HFFc6 (cell line): ENCODE data around the gene CCDC112. TPM values are rescaled to one million over a fixed set of nuclear protein-coding genes. Genes with fewer than 3 reads are reported as not detected.

Experiments used
- DNase-seq: peaks from one replicate; pipeline ENCODE4 v3.0.0-alpha.2; 2018
- H3K27ac Mint-ChIP-seq: 2 replicates; pipeline ENCODE4 v1.8.0; 2020; ENCODE audit warnings: mild to moderate bottlenecking, mixed read lengths
- H3K27me3 Mint-ChIP-seq: 2 replicates; pipeline ENCODE4 v1.8.0; 2021; ENCODE audit warnings: mild to moderate bottlenecking, moderate library complexity, mixed read lengths; ENCODE audit not compliant: insufficient read depth
- H3K36me3 Mint-ChIP-seq: 2 replicates; pipeline ENCODE4 v1.8.0; 2021; ENCODE audit warnings: low read depth, mixed read lengths
- H3K4me1 Mint-ChIP-seq: 2 replicates; pipeline ENCODE4 v1.8.0; 2020; ENCODE audit warnings: low read depth, mixed read lengths
- H3K4me3 Mint-ChIP-seq: 2 replicates; pipeline ENCODE4 v1.8.0; 2020; ENCODE audit warnings: mild to moderate bottlenecking, moderate library complexity, mixed read lengths
- H3K9me3 Mint-ChIP-seq: 2 replicates; pipeline ENCODE4 v1.8.0; 2020; ENCODE audit warnings: mild to moderate bottlenecking, mixed read lengths
- total RNA-seq, 6 experiments: library from RNA; stranded (reverse); fragmentation: NEBNext Ultra II Directional; extraction: Animal tissue kit (Norgen Biotek cat#: 25700); gene quantifications; 2 replicates in 1 of 6; 3 replicates in 5 of 6; pipeline ENCODE4 v1.2.3, GENCODE V29; 2021
- TF ChIP-seq, protein P1 (sequence below): fragments of 200-600 bp; sonication (generic); IDR thresholded peaks from 2 replicates; pipeline ENCODE4 v1.5.0; 2021; ENCODE audit warnings: antibody characterized with exemption, mild to moderate bottlenecking

CCDC112 gene
- total RNA-seq, 6 experiments from 2014 or later, result 3.7 to 6.9 (median 5.7) TPM

DNA sequence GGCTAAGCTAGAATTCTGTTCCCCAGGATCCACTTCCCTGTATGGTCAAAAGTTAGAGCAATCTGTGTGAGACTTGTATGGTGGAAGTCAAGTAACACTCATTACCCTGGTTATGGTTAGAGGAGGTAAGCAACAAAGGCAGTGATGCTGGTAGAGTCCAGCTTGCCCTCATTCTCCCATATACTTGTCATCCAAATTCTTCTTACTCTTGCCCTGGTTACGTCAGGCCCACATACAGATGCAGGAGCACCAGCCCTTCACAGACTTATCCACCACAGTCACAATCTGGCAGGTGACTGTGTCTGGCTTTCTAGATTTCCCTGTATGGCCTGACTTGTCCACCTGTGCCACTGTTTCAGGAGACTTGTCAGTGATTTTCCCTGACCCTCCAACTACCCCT, 69.2 kb downstream of the CCDC112 start:
- Mint-ChIP-seq H3K9me3 (no peaks in the 10 kb centered on the region), H3K27ac (no peak overlapping the region), H3K36me3 (peaks cover 15% of the 10 kb centered on the region), H3K4me1 (no peaks in the 10 kb centered on the region), H3K27me3 (no peaks in the 10 kb centered on the region; the same call in 1 of the 2 replicates), H3K4me3 (no peak overlapping the region)
- no peak for DNase-seq
- TF ChIP-seq, protein P1, sequence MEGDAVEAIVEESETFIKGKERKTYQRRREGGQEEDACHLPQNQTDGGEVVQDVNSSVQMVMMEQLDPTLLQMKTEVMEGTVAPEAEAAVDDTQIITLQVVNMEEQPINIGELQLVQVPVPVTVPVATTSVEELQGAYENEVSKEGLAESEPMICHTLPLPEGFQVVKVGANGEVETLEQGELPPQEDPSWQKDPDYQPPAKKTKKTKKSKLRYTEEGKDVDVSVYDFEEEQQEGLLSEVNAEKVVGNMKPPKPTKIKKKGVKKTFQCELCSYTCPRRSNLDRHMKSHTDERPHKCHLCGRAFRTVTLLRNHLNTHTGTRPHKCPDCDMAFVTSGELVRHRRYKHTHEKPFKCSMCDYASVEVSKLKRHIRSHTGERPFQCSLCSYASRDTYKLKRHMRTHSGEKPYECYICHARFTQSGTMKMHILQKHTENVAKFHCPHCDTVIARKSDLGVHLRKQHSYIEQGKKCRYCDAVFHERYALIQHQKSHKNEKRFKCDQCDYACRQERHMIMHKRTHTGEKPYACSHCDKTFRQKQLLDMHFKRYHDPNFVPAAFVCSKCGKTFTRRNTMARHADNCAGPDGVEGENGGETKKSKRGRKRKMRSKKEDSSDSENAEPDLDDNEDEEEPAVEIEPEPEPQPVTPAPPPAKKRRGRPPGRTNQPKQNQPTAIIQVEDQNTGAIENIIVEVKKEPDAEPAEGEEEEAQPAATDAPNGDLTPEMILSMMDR, result no peak

Other genes starting within 250 kb of the CCDC112 start
- under 1 TPM; 0.26 to 0.55 (median 0.36) TPM for gene TRIM36, start 126.7 kb downstream of the CCDC112 start, total RNA-seq
- gene PGGT1B, start 33.8 kb downstream of the CCDC112 start, total RNA-seq, result 10 to 100 TPM; 28.2 to 40.1 (median 35.0) TPM
- 10 to 100 TPM; 12.1 to 15.9 (median 14.9) TPM for gene FEM1C, start 248.1 kb upstream of the CCDC112 start, total RNA-seq